ENCODE results near the gene STK17B.
"Not testable (repeated sequence)": the region's sequence is repeated elsewhere in the genome, so short reads cannot be mapped to it uniquely, and the experiment has no call there.

The STK17B gene

DNA sequence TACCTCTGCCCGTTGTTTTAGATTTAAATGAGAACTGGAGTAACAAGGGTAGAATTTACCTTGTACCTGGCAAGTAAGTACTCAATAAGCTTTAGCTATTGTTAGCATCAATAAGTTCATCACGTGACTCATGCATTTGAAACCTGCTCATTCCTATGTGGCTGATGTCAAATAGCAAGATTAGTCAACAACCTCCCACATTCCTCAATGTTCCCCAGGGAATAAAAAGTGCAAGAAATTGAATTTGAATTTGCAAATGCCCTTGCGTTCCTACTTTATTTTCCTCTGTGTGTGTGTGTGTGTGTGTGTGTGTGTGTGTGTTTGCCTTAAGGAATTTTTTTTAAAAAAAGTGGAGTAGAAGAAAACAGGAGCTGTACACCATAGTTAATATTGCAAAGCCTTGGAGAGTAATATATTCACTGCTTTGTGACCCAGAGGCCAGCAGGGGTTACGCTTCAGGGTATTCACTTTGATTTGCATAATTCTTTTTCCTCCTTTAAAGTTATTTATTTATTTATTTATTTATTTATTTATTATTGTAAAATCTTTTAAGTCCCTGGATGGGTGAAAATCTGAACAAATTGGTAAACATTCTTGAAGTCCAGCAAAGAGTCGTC is 58.9 kb downstream of the STK17B start:
- no peak for DNase-seq (ENCODE audit: low read depth)

DNA sequence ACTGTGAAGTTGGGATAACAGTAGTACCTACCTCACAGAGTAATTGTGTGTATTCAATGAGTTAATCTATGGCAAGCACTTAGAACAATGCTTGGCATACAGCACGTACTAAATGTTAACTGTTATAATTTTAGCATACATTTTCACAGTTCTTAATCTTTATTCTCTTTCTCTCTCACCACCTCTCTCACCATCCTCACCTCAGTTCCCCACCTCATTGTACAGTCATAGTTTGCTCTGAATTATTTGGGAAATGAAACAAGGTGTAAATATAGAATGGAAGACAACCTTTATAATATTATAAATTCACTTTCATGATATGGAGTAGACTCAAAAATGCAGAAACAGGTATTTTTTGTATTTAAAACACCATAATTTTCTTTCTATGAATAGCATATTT is 62.8 kb downstream of the STK17B start:
- DNase-seq (ENCODE audit: low read depth), result no peak

DNA sequence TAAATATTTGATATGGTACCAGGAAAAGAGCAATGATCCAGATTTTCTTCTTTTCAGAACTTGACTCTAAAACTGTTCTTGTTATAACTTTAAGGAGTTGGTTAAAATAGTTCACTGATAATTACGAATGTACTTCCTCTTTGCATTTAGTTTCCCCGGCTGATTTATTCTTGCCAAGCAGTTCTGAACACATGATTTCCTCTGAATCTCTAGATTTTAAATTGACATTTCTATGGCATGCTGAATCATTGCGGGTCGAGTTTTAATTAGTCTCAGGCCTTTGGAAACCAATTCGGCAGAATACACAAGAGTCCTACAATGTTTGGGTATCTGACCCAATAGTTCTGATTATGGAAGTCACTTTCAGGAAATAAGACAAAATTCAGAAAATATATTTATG is 65.4 kb downstream of the STK17B start:
- DNase-seq (ENCODE audit: low read depth), result no peak

DNA sequence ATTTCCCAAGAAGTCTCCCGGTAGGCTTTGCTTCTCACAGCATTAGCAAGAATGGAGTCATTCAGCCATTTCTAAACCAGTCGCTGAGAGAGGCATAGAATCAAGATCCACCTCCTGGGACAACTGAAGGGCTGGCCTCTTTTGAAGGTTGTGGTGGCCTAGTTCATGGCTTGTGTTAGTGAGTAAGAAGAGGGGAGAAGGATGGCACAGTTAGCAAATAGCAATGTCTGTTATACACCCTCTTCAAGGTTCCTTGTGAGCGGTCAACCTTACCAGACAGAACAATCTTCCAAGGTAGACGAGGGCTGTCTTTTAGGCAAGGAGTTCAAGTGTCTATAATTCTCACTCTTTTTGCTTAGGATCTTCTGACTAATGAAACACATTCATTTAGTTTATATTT is 67.3 kb downstream of the STK17B start:
- no peak for DNase-seq (ENCODE audit: low read depth)

DNA sequence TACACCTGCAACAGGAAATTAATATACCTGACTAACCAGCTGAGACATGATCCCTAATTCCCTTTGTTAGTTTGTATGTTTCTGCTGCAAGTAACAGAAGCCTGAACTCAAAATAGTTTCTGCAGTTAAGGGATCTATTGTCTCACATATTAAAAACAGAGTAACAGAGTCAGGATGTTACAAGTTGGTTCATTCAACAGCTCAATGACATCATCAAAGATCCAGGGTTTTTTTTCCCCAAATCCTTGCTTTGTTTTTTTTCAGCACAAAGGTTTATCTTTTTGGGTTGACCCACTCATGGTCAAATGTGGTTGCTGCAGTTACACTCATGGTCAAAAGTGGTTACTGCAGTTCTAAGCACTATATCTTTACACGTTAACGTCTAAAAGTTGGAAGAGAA is 67.8 kb downstream of the STK17B start:
- DNase-seq (ENCODE audit: low read depth), result no peak

DNA sequence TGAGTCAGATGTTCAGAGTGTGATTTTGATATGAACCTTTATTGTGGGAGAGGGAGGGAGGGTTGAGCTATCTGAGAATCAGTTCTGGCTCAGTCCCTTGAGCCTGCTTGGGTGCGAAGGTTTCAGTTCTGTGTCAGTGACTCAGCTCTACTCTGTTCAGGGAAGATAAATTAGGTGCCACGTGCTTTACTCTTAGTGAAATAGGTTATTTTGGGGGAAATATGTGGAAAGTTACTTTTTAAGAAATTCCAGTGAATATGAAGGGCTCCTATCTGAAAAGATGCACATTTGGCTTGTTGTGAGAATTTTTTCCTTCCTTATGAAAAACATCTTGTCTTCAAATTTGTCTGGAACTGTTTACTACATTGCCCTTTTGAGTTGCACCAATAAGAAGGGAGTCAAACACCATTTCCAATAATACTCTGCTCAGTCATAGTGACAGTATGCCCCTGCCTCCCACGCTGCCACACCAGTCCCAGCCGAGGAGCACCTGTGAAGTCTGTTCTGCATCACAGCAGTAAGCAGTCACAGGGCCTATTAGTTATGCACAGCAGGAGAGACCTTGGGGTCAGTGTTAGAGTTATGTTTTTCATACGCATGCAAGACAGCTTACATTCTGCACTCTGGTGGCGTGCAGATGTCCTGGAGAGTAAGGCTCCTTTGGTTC is 69.9 kb downstream of the STK17B start:
- no peak for DNase-seq (ENCODE audit: low read depth)

DNA sequence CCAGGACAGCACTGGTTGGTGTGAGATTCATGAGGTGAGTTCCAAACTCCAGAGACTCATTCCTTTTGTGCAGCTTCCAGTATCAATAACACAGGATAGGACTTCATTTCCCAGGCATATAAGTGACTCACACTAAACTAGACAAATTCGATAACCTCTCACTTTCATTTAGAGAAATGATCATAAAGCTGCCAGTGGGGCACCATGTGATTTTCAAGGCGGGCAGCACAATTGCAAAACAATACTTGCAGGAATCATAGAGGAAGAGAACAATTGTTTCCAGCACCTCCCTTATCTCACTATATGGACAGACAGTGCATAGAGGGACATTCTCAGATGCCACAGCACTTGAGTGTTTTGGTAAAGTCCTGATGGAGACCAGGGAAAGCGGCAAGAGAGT is 71.5 kb downstream of the STK17B start:
- DNase-seq (ENCODE audit: low read depth), result no peak

DNA sequence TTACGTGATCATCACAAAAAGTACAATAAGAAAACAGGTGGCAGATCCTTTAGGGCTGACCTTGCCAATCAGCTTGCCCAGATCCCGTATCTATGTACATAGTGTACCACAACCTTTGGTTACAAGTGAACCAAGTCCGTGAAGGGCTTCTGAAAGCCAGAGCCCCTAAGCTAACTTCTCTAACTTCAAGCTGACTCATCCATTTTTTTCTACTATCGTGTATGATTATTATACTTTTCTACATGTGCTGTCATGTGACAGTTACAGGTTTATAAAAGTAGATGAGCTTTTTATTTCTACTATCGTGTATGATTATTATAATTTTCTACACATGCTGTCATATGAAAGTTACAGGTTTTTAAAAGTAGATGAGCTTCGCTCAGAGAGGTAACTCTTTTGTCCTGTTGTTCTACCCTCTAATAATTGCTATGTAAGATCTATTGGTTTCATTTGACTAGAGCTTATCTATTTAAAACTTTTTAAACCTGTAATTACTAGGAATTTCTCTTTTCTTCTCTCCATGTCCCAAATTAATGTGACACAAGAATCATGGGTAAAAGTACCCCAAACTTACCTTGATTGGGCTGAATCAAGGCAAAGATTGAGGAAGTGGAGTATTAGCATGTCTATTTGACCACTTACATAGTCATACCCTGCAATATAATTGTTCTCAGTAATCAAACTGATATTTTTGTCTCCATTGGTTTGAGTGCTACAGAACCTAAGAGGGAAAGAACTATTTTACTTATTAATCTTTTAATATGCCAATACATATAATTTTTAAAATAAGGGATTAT is 73.3 kb downstream of the STK17B start:
- DNase-seq (ENCODE audit: low read depth), result no peak

DNA sequence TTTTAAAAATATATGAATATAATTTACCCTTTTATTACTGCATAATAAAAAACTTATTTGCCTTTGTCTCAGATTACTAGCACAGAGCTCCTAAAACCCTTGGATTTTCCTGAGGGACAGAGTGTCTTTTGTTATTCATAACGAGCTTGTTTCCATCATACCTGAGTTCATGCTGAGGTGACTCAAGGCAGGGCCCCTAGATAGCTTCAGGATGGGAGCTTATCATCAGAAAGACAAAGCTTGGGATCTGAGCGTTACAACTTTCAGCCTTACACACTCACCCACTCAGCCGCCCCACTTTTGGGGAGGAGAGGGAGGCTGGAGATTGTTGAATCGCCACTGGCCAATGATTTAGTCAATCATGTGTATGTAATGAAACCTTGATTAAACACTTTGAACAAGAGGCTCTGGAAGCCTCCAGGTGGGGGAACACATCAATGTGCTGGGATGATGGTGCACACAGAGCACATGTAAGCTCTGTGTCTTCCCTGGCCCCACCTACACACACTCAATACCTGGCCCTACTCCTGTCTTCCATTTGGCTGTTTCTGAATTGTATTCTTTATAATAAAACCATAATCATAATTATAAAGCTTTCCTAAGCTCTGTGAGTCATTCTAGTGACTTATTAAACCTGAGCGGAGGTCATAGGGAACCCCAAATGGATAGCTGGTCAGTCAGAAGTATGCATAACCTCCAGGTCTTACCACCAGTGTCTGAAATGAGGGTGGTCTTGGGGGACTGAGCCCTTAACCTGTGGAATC is 74.2 kb downstream of the STK17B start:
- DNase-seq (ENCODE audit: low read depth), result no peak

DNA sequence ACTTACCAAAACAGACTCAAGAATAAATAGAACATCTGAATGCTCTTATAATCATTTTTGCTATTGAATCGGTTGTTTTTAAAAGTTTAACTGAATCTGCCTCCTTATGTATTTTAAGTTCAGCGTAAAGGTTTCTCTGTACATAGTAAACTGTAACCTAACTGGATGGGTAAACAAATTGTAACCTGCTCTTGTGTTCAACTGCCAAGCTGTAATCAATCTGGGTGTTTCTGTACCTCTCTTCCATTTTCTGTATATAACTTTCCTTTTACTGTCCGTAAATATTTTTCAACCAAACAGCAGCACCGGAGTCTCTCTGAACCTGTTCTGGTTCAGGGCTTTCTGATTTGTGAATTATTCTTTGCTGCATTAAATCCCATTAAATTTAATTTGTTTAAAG is 75.1 kb downstream of the STK17B start:
- DNase-seq (ENCODE audit: low read depth), result no peak

DNA sequence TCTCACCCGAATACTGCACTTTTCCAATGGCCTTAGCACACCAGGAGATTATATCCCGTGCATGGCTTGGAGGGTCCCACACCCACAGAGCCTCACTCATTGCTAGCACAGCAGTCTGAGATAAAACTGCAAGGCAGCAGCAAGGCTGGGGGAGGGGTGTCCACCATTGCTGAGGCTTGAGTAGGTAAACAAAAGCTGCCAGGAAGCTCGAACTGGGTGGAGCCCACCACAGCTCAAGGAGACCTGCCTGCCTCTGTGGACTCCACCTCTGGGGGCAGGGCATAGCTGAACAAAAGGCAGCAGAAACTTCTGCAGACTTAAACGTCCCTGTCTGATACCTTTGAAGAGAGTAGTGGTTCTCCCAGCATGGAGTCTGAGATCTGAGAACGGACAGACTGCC is 81.9 kb downstream of the STK17B start:
- not testable (repeated sequence) for DNase-seq (ENCODE audit: low read depth)

DNA sequence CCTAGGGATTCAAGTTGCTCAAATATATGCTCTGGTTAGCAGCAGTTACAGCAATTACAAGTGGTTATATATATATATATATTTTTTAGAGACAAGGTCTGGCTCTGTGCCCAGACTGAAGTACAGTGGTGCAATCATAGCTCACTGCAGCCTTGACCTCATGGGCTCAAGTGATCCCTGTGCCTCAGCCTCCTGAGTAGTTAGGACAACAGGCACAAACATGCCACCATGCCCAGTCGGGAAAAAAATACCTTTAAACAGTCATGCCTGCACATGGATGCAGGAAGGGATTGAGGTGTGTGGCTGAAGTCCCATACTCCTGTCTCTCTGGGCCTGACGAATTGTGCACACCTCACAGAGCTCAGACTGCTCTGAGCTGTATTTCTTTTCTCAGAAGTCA is 83.2 kb downstream of the STK17B start:
- no peak for DNase-seq (ENCODE audit: low read depth)

DNA sequence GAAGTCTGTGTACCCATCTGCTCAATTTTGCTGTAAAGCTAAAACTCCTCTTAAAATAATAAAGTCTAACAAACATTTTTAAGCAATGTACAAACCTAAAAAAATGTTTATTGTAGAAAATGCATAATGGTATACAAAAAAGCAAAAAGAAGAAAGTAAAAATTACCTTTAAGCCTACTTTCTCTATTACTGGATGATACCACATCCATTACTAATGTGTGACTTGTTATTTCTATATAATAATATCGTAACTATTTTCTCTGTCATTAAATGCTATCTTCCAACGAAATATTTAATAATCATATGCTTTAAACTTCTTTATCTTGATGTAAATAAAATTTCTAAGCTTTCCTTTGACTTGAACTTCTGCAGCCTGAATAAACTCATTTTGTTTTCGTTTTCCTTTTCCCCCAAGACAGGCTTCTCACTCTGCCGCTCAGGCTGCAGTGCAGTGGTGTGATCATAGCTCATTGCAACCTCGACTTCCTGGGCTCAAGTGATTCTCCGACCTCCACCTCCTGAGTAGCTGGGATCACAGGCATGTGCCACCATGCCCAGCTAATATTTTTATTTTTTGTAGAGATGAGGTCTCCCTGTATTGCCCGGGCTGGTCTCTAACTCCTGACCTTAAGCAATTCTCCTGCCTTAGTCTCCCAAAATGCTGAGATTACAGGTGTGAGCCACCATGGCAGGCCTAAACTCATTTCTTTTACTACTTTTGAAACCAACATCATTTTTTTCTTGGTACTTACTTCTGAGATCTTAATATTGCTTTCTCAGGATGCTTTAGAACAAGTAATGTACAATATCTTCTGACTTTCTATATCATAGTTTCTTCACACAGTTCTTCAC is 84.6 kb downstream of the STK17B start:
- no peak for DNase-seq (ENCODE audit: low read depth)

DNA sequence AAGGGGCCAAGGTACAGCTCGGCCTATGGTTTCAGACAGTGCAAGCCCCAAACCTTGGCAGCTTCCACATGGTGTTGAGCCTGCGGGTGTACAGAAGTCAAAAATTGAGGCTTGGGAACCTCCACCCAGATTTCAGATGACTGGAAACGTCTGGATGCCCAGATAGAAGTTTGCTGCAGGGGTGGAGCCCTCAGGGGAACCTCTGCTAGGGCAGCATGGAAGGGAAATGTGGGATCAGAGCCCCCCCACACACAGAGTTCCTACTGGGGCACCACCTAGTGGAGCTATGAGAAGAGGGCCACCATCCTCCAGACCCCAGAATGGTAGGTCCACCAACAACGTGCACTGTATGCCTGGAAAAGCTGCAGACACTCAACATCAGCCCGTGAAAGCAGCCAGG is 87.8 kb downstream of the STK17B start:
- DNase-seq (ENCODE audit: low read depth), result no peak

All from activated gamma-delta T cell treated with anti-CD3 and anti-CD28 coated beads, Interleukin-2, amount 50 U/mL, for 16 hours (primary cell).